Dendritic cell treated with granulocyte-macrophage colony-stimulating factor and Interleukin-4, amounts not matched to agents 40 ng/mL and 50 ng/mL, for 4 days (primary cell): ENCODE data around the gene PLTP.
"Not testable (repeated sequence)": the region's sequence is repeated elsewhere in the genome, so short reads cannot be mapped to it uniquely, and the experiment has no call there.

ENCODE experiments used
- H3K27ac Mint-ChIP-seq: one replicate; pipeline ENCODE4 v1.8.0; 2022; ENCODE audit warnings: mild to moderate bottlenecking, mixed read lengths
- H3K27me3 Mint-ChIP-seq: one replicate; pipeline ENCODE4 v1.8.0; 2022; ENCODE audit warnings: mild to moderate bottlenecking, mixed read lengths
- H3K36me3 Mint-ChIP-seq: one replicate; pipeline ENCODE4 v1.8.0; 2022; ENCODE audit warnings: low read depth, mixed read lengths
- H3K4me1 Mint-ChIP-seq: one replicate; pipeline ENCODE4 v1.8.0; 2022; ENCODE audit warnings: low read depth, mixed read lengths
- H3K4me3 Mint-ChIP-seq: one replicate; pipeline ENCODE4 v1.8.0; 2022; ENCODE audit warnings: mild to moderate bottlenecking, moderate library complexity, mixed read lengths
- H3K9me3 Mint-ChIP-seq: one replicate; pipeline ENCODE4 v1.8.0; 2022; ENCODE audit warnings: mixed read lengths
- intact Hi-C: fragments of 100-400 bp; cut with micrococcal nuclease; formaldehyde crosslinking; loops from one replicate; pipeline ENCODE4 v1.15.0; 2022

Gene PLTP, protein sequence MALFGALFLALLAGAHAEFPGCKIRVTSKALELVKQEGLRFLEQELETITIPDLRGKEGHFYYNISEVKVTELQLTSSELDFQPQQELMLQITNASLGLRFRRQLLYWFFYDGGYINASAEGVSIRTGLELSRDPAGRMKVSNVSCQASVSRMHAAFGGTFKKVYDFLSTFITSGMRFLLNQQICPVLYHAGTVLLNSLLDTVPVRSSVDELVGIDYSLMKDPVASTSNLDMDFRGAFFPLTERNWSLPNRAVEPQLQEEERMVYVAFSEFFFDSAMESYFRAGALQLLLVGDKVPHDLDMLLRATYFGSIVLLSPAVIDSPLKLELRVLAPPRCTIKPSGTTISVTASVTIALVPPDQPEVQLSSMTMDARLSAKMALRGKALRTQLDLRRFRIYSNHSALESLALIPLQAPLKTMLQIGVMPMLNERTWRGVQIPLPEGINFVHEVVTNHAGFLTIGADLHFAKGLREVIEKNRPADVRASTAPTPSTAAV

DNA sequence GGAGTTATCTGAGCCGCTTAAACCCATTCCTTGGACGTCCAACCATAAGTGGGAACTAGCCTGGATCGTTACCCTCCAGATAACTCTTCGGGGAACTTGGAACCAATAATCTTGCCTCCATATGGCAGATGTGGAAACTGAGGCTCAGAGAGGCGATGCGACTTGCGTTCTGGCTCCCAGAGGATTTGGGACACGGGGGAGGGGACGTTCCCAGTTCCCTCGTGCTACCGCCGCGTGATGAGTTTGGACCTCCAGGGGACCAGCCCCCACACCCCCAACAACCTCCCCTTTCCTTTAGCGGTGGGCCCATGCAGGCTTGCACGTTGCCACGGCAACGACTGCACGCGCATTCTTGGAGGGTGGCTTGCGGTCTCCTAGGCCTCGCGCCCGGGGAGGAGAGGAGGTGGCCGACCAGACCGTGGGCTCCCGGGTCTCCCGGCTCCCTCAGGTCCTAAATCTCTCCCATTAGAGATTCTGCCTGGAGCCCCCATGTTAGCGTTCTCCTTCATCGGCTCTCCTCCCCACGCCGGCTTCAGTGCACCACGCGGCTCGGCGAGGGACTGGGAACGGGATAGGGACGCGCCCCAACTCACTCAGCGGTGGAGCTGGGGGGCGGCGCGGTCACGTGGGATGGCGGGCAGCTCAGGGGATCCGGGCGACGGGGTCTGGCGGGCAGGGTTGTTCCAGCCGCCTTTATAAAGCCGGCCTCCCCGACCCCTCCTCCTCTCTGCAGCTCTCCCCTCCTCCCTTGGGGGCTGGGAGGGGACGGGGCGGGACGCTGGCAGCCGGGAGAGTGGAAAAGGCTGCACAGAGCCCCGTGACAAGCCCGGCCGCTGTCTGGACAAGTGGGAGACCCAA, at the start of gene PLTP:
PLTP (minus strand) TSS at position 670 of the 858 bp plus-strand sequence. CDS start 703 bp downstream, outside the sequence.
- Mint-ChIP-seq H3K4me1 (peaks cover 55% of the 10 kb centered on the region), H3K4me3 (peak within 1 kb of the TSS; percentile 73), H3K27ac (peak within 1 kb of the TSS; percentile 87), H3K36me3 (no peaks in the 10 kb centered on the region), H3K9me3 (no peaks in the 10 kb centered on the region), H3K27me3 (peaks cover 5% of the 10 kb centered on the region)
- intact Hi-C loops, result no loop called here

DNA sequence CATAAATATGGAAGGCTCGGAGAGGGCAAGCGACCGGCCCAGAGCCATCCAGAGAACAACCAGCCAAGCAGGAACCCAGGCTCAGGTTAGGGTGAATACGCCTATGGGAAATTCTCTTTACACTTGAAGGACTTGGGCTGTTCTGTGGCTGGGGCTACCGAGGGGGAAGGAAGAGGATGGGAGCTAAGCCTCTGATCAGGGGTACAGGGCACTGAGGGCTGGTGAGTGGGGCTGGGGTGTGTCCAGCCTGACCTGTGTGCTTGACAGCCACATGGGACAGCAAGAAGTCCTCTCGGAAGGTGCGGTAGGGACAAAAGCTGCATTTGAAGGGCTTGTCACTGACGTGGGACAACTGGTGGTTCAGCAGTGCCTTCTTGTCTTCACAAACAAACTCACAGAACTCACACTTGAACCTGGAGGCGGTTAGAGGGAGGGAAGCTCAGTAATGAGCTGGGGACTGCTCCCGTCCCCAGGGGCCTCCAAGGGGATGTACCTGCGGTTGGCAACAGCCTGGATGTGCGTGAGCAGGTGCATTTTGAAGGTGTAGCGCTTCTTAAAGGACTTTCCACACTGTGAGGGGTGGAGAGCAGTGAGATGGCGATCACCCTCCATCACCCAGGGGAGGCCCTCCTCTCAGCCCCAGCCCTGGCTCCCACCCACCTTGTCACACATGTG, 48.1 kb upstream of the PLTP start:
- intact Hi-C loops, result no loop called here
- H3K36me3 Mint-ChIP-seq, result peaks cover 98% of the 10 kb centered on the region
- H3K27ac Mint-ChIP-seq, result no peak overlapping the region
- no peak overlapping the region for H3K4me3 Mint-ChIP-seq
- no peaks in the 10 kb centered on the region for H3K27me3 Mint-ChIP-seq
- H3K4me1 Mint-ChIP-seq, result peaks cover 5% of the 10 kb centered on the region
- H3K9me3 Mint-ChIP-seq, result no peaks in the 10 kb centered on the region

DNA sequence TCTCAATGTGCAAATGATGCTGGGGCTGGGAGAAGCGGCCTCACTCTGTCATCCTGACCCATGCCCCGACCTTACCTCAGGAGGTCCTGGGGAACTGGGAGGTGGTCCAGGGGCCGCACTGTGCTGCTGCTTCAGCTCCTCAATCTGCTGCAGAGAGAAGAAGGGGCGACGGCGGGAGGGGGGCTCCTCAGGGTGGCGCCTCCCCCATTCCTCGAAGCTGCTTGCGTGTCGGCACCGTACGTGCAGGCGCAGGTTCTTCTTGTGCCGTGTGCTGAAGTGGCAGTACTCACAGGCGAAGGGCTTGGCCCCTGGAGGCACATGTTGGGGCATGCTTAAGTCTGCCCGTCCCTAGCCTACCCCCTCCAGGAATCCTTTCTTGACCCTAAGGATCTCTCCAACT, 47.2 kb upstream of the PLTP start:
- Mint-ChIP-seq H3K27me3 (no peaks in the 10 kb centered on the region), H3K27ac (no peak overlapping the region), H3K4me1 (peaks cover 5% of the 10 kb centered on the region), H3K4me3 (no peak overlapping the region), H3K9me3 (no peaks in the 10 kb centered on the region), H3K36me3 (peaks cover 89% of the 10 kb centered on the region)
- intact Hi-C loops, result no loop called here

DNA sequence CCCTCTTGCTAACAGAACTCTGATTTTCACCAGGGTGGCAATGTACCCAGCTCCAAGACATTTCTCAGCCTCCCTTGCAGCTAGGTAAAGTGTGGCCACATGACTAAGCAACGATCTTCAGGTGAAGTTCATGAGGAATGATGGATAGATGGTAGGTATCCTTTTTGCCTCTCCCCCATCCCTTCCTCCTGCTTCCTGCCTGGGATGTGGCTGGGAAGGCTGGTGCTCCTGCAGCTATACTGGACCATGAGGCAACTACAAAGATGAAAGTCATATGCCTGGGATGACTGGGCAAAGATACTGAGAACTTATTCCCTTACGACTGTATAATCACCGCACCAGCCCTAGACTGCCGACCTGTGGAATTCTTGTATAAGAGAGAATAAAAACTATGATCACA, 46.6 kb upstream of the PLTP start:
- H3K27me3 Mint-ChIP-seq, result no peaks in the 10 kb centered on the region
- H3K4me3 Mint-ChIP-seq, result no peak overlapping the region
- no peaks in the 10 kb centered on the region for H3K9me3 Mint-ChIP-seq
- H3K36me3 Mint-ChIP-seq, result peaks cover 89% of the 10 kb centered on the region
- H3K4me1 Mint-ChIP-seq, result peaks cover 5% of the 10 kb centered on the region
- intact Hi-C loops, result no loop called here
- H3K27ac Mint-ChIP-seq, result no peak overlapping the region

DNA sequence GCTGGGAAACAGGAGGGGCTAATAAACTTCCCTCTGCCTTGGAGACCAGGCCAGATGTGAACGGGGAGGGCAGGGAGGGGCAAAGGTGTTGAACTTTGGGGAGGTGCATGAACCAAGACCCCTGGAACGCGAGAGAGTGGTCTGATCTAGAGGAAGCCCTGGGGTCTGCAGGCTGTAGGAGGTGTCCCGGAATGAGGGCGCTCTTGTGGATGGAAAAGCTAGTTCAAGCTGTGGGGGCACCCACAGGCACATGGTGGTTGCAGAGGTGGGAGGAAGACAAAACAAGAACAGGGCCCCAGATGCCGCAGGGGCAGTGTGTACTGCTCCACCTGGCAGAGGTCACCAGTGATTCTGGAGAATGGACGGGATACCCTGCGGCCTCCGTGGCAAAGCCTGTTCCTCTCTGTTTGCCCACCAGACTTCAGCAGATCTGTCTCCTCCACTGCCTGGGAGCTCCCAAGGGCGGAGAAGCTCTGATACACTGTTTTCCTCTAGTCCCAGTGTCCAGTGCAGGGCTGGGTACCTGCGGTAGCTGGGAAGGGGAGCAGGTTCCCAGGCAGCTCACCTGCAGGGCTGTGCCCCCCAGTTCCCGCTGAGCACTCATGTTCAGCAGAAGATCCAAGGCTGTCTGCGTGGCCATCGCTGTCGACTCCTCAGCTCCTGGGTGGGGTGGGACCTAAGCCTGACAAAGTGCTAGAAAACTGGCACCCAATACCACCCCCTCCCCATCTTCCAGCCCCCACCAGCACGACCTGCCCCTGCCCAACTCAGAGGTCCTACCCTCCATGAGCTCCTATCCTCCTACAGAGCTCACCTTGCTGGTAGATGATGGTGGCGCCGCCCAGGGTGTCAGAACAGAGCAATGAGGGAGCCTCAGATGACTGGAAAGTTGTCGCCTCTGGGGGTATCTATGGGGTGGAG, 45.3 kb upstream of the PLTP start:
- no peak overlapping the region for H3K4me3 Mint-ChIP-seq
- H3K36me3 Mint-ChIP-seq, result peaks cover 89% of the 10 kb centered on the region
- H3K4me1 Mint-ChIP-seq, result no peaks in the 10 kb centered on the region
- H3K27ac Mint-ChIP-seq, result no peak overlapping the region
- intact Hi-C loops, result no loop called here
- no peaks in the 10 kb centered on the region for H3K27me3 Mint-ChIP-seq
- H3K9me3 Mint-ChIP-seq, result no peaks in the 10 kb centered on the region

DNA sequence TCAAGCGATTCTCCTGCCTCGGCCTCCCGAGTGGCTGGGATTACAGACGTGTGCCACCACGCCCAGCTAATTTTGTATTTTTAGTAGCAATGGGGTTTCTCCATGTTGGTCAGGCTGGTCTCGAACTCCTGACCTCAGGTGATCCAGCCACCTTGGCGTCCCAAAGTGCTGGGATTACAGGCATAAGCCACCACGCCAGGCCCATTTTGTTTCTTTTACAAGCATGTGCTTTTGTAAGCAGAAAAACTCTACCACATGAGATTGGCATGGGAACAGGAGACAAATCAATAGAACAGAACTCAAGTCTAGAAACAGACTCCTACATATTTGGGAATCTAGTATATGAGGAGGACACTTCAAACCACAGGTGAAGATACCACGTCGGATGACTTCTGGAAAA, 44.4 kb upstream of the PLTP start:
- H3K4me1 Mint-ChIP-seq, H3K9me3 Mint-ChIP-seq, H3K27ac Mint-ChIP-seq, H3K4me3 Mint-ChIP-seq, H3K27me3 Mint-ChIP-seq, intact Hi-C loops: not testable (repeated sequence)
- H3K36me3 Mint-ChIP-seq, result peaks cover 89% of the 10 kb centered on the region

DNA sequence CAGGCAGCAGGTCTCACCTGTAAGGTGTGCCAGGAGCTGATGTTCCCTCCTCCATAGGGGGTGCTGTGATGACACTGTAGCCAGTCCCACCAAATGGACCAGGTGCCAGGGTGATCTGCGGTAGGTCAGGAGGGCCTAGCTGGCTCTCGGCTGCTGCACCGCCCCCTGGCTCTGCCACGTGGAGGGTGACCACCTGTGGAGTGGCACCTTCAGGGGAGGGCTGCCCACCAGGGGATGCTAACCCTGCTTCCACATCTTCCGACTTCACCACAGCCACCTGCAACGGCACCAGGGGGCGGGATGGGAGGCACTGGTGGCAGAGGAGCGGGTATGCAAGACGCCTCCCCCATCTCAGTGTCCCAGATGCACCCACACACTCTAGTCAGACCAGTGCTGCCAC, 41.7 kb upstream of the PLTP start:
- Mint-ChIP-seq H3K4me3 (no peak overlapping the region), H3K27me3 (no peaks in the 10 kb centered on the region), H3K9me3 (no peaks in the 10 kb centered on the region), H3K4me1 (no peaks in the 10 kb centered on the region), H3K27ac (no peak overlapping the region), H3K36me3 (peaks cover 89% of the 10 kb centered on the region)
- intact Hi-C loops, result no loop called here

DNA sequence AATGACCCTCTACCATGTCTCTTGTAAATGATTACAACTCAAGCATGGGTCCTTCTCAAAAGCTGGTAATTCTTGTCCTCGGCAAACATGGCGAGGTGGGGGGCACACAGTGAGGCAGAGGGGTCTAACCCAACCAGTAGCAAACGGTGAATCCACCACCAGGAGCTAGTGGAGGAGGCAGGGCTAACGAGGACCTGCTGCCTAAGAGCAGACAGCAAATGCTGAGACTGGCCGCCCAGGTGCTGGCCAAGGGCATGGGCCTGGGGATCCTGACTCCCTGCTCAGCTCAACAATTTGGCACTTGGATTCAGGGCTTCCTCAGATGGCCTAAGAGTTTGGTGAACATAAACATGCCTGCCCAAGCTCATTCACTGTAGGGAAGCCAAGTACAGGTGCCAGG, 40.9 kb upstream of the PLTP start:
- H3K4me3 Mint-ChIP-seq, result no peak overlapping the region
- H3K4me1 Mint-ChIP-seq, result no peaks in the 10 kb centered on the region
- H3K27ac Mint-ChIP-seq, result no peak overlapping the region
- H3K36me3 Mint-ChIP-seq, result peaks cover 89% of the 10 kb centered on the region
- no peaks in the 10 kb centered on the region for H3K9me3 Mint-ChIP-seq
- intact Hi-C loops, result no loop called here
- no peaks in the 10 kb centered on the region for H3K27me3 Mint-ChIP-seq

DNA sequence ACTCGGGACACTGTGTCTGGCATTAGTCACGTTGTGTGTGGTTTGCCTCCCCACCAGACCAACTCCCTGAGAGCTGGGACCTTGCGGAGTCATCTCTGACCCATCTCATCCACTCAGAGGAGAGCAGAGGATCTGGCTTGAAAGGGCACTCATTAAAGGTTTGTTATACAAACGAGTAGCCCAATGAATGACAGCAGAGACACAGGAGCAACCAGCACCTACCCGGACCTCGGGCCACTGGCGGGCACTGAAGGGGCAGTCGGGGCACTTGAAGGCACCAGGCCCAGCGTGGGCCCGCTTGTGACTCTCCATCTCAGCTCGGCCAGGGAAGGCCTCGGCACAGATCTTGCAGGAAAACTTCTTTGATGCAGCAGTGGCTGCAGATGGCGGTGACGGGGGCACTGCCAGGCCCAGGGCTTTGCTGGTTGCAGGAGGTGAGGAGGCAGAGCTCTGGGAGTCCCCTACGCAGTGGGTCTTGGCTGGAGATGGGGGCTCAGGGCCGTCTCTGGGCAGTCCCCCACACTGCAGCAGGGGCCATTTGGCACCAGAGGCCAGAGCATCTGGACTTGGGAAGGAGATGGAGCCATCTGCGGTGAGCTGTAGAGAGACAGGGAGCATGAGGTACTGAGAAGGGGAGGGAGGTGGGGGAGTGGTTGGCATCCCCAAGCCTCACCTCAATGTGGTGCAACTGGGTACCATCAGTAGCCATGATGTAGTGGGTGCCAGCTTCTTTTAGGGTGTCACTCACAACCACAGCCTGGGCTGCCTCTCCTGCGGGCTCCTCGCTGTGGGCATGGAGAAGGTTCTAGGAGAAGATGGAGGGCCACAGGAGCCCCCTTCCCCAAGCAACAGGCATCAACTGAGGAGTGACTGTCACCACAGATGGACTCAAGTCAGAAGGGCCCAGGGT, 40.2 kb upstream of the PLTP start:
- H3K4me3 Mint-ChIP-seq, result no peak overlapping the region
- no peaks in the 10 kb centered on the region for H3K27me3 Mint-ChIP-seq
- H3K36me3 Mint-ChIP-seq, result peaks cover 89% of the 10 kb centered on the region
- intact Hi-C loops, result no loop called here
- no peaks in the 10 kb centered on the region for H3K4me1 Mint-ChIP-seq
- no peaks in the 10 kb centered on the region for H3K9me3 Mint-ChIP-seq
- H3K27ac Mint-ChIP-seq, result no peak overlapping the region

DNA sequence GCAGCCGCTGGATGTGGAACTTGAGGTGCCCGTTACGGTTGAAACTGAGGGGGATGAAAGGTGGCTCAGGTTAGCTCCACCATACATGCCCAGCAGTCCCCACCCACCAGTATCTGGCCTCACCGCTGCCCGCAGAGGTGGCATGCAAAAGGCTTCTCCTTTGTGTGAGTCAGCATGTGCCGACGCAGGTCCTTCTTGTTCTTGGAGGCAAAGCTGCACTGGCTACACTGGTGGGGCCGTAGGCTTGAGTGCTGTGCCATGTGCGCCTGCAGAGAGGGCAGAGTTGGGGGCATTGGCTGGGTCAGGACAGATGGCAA, 38.3 kb upstream of the PLTP start:
- Mint-ChIP-seq H3K27ac (no peak overlapping the region), H3K36me3 (peaks cover 89% of the 10 kb centered on the region), H3K9me3 (no peaks in the 10 kb centered on the region)

DNA sequence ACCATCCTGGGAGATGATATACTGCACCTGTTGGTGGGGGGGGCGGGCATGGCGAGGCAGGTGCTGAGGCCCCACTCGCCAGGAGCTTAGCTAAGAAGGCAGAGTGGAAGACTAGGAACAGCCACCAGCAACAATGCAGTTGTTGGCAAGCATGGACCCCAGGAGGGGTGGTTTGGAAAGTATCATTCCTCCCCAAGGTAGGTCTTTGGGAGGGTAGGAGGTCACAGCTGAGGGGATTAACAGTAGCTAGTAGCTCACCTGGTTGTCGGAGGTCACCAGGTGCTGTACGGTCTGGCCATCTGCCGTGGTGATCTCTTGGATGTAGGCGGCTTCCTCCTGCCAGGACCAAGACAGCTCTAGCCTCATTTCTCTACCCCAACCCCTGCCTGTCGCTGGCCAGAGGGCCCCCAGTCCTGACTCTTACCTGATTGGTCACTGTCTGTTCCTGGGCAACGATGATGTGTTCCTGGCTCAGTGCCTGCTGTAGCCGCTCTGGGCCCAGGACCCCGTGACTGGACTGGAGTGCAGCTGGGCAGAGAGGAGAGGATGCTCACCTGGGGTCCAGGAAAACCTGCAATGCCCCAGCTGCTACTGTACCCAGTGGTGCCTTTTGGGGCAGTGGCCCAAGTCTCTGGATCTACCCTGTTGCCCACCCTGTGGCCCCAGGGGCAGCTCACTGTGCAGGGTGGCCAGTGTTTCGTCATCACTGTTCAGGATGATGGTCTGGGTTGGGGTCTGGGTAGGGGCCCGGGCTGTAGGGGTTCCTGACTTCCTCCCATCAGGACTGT, 37.8 kb upstream of the PLTP start:
- H3K4me1 Mint-ChIP-seq, result peaks cover 19% of the 10 kb centered on the region
- H3K27me3 Mint-ChIP-seq, result no peaks in the 10 kb centered on the region
- H3K4me3 Mint-ChIP-seq, result no peak overlapping the region
- H3K36me3 Mint-ChIP-seq, result peaks cover 95% of the 10 kb centered on the region
- H3K9me3 Mint-ChIP-seq, result no peaks in the 10 kb centered on the region
- intact Hi-C loops, result no loop called here
- H3K27ac Mint-ChIP-seq, result no peak overlapping the region

More for the DNA sequence above, 38.3 kb upstream of the PLTP start:
- Mint-ChIP-seq H3K4me3 (no peak overlapping the region), H3K27me3 (no peaks in the 10 kb centered on the region), H3K4me1 (peaks cover 15% of the 10 kb centered on the region)
- intact Hi-C loops, result no loop called here
